GM21825 (cell line): ENCODE results near the gene RPL29.

Experiments
- ATAC-seq: cut with Tn5 transposase; IDR thresholded peaks from one replicate; pipeline ENCODE4 v1.9.1; 2021; ENCODE audit warnings: mild to moderate bottlenecking, moderate library complexity; ENCODE audit not compliant: unreplicated experiment

Gene RPL29

DNA sequence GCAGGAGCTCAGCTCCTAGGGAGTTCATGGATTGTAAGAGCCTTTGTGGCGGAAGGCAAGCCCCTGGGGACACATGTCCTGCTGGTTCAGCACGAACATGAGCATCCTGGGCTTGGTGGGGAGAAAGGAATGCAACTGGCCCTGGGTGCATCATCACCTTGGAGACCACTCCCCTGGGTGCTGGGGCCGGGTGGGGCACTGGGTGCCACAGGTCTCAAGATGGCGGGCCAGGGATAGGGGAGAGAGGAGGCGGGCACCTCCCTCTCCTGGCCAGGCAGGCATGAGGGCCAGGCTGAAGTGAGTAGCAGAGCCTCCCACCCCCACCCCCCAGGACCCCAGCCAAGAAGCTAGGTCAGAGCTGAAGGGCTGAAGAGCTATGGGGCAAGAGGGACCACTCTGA, 29.2 kb downstream of the RPL29 start:
- no peak for ATAC-seq

DNA sequence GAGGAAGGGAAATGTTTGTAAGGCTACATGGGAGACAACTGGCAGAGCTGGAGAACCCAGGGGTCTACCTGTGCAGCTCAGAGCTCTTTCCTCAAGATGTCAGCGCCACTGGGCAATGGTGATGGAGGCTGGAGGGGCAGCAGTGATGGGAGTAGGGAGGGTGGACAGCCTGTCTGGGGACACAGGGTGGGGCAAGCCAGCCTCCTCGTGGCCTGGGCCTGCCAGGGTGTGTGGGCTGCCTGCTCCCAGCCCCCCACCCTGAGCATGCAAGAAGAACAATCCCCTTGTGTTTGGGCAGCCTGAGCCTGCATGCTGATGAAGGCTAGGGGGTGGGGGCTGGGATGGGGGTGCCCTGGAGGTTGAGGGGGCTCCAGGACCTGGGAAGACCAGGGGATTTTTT, 29.7 kb downstream of the RPL29 start:
- no peak for ATAC-seq

DNA sequence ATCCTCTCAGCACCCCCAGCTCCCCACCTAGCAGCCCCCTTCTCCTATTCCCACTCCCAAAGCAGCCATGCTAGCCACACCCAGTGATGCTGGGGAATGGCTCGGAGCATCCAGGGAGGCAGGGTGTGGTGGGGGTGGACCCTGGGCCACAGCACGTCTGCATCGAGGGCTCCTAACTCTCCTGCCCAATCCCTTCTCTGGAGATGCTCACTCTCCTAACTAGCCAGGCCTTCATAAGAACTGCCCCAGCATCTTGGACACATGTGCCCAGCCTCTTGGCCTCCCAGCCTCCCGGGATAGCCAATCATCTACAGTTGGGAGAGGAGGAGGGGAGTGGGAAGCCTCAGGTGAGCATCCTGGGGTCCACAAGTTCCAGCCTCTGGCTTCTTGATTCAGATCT, 31.2 kb downstream of the RPL29 start:
- no peak for ATAC-seq

DNA sequence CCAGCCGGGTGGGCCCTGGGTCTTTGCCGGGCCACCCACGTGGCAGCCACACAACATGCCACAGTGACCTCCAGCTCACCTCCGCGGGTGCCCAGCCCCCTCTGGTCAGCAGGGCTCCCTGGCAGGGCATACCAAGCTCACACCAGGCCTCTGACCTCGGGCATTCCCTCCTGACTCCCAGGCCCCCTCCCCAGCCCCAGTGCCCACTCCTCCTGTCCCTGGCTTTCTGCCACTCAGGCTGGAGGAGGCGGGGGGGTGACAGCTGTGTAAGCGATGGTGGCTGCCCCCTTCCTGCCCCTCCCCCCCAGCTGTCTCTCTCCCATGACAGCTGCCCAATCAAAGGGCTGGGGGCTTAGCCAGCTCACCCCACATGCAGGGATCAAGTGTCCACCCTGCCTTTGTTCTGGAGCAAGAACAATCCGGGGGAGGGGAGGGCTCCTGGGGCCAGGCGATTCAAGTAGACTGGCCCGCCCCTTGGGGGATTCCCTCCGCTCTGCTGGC, 31.7 kb downstream of the RPL29 start:
- ATAC-seq, result no peak

DNA sequence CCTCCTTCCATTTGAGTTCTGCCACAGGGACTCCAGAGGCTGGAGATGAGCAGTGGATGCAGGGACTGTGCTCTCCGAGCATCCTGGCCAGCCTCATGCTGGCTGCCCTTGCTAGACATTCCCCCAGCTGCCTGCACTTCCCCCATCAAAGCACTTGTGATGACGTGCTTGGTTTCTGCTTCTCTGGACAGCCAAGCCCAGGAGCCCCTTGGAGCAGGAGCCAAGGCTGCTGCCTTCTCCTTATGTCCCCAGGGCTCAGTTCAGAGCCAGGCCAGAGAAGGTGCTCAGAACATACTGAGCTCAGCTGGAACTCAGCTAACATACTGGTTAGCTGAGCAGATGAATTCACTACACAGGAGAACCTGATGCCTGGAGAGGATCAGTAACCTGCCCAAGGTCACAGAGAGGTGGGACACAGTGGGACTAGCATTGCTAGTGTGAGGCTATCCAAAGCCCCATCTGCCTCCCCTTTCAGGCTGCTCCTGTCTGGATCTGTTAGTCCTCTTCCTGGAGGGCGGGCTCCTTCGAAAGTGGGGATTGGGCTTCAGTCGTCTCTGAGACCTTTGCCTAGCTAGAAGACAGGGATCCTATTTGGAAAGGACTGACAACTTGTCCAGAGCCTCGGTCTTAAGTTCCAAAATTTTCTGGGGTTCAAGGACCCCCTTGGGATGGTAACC, 32.7 kb downstream of the RPL29 start:
- no peak for ATAC-seq

DNA sequence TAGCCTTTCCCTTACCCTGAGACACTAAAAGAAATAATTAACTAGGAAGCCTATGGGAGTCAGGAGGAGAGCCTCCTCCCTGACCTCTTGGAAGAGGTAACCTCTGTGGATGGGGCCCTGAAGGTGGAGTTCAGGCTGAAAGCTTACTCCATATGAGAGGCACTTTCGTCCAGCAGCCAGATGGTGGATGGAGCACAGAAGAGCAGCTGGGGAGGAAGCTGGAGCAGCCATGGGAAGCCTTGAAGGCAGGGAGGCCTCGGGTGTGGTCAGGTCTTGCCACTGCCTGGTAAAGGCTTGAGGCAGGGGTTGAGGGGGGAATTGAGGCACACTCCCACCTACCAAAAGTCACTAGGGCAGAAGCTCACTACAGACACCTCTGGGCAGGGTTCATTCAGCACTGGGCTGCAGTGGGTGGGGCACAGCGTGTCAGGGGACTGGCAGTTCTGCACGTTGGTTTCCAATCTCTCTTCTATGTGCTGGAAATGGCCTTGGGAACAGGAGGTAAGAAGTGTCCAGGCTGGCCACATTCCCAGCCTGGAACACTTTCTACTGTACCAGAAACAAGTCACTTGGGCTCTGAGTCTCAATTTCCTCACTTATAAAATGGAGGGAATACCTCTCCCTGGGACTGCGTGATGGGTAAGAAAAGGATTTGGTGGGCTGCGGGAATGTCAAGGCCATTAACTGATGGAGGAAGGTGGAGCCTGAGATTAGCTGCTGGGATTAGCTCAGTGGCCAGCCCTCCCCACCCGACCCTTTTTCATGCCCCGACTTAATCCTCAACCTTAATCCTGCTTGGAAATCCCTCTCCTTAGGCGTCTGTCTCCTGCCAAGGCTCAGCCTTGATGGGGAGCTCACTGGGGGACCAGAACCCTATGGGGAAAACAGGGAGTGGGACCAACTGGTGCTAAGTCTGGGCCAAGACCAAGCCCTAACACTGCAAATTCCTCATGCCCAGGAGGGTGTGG, 33.8 kb downstream of the RPL29 start:
- no peak for ATAC-seq

DNA sequence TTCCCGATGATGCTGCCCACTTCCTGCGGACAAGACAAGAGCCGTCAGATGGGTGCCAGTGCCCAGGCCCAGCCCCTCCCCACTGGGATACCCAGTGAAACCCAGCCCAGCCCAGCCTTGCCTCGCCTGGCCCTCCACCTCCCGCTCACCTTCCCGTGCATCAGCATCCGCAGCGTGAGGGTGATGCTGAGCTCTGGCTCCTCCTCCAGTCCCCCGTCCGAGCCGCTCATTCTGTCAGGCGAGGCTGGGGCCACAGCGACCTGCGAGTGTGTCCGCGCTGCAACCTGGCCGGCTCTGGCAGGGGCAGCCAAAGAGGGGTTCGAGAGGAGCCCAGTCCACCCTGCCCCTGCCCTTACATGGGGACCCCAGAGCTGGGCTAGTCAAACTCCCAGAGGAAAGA, 34.7 kb downstream of the RPL29 start:
- no peak for ATAC-seq

DNA sequence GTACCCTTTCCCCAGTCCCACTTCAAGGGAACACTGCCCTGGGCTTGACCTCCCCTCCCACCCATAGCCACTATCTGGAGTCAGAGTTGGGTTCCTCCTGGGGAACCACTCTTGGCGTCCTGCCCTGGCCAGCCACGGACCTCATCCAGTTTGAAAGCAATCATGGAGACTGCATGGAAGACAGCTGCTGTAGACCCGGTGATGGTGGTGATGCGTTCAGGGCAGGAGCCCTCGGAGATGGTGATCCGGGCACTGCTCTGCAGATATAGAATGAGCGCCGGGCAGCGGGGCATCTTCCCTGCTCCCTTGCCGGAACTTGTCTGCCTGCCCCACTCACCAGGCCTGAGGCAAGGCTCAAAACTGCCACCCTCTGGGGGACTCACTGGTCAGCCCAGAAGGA, 35.3 kb downstream of the RPL29 start:
- ATAC-seq, result no peak

DNA sequence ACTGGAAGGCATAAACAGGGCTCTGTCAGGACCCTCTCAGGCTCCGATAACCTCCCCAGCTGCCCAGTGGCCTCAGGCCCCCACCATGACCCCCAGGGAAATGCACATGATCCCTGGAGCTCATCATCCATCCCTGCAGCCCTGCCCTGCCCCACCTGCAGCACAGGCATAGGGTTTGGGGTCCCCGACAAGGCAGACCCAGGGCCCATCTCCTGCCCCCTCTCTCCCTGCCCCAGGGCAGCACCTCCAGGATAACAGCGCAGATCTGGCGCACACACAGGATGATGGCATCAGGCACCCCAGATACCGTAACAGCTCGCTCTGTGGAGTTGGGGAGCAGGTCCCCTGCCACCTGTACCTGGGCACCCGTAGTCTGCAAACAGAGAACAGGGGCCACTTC, 36.0 kb downstream of the RPL29 start:
- no peak for ATAC-seq

DNA sequence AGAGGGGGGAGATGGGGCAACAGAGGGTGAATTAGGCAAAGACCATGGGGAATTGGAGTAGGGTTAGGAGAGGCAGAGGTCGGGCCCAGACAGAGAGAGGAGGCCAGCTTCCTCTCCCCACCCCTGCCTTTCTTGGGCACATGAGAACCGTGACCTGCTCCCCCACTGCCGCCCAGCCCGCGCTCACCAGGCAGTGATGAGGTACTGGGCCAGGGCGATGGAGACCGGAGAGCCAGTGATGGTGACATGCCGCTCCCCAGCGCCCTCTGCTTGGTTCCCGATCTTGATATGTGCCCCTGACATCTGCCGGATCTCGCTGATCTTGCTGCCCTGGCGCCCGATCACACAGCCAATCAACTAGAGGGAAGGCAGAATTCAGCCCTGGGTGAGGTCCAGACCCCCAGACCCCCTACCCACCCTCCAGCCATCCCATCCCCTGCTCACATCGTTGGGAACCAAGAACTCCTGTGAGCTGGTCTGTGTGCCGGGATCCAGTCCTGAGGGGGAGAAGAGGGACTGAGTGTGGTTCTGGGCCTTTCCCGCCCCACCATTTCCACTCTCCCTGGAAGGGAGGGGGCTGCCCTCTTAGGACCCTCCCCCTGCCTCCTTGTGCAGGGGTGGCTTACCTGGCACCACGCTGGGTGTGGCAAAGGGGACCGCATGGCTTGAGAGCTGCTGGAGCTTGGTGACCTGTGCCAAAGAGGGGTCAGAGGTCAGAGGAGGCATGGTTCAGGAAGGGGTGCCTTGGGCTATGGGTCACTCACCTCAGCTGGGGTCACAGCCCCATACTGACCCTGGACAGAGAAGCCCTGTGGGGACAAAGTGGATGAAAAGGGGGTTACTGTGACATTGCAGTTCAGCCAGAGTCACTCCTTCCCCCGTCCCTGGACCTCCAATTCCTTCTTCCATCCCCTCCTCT, 36.8 kb downstream of the RPL29 start:
- ATAC-seq, result no peak

DNA sequence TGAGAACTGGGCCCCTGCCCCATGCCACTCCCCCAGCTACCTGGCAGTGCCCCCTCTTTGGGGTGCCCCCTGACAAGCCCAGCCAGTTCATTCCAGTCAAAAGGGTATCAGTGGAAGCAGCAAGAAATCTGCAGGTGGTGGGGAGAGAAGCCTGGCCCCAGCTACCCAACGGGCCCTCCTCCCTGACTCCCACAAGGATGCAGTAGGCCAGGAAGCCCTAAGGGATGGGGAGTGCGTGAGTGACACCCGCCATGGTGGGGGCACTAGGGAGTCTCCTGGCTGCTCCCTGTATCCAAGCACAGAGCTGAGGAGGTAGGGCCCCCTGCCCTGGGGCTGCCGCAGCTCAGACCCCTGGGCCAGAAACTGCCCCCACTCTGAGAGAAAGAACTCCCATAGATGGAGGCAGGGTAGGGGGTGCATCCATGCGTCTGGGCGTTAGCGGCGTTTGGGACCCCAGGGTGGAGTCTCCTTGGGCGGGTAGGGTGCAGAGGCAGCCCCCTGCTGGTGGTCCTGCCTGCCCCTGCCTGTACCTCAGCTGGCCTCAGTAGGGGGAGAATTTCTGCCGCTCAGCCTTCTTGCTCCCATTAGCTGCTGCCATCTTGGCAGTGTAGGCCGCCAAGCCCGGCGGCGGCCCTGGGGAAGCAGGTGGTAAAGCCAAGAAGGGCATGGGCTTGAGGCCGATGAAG, 38.0 kb downstream of the RPL29 start:
- no peak for ATAC-seq

DNA sequence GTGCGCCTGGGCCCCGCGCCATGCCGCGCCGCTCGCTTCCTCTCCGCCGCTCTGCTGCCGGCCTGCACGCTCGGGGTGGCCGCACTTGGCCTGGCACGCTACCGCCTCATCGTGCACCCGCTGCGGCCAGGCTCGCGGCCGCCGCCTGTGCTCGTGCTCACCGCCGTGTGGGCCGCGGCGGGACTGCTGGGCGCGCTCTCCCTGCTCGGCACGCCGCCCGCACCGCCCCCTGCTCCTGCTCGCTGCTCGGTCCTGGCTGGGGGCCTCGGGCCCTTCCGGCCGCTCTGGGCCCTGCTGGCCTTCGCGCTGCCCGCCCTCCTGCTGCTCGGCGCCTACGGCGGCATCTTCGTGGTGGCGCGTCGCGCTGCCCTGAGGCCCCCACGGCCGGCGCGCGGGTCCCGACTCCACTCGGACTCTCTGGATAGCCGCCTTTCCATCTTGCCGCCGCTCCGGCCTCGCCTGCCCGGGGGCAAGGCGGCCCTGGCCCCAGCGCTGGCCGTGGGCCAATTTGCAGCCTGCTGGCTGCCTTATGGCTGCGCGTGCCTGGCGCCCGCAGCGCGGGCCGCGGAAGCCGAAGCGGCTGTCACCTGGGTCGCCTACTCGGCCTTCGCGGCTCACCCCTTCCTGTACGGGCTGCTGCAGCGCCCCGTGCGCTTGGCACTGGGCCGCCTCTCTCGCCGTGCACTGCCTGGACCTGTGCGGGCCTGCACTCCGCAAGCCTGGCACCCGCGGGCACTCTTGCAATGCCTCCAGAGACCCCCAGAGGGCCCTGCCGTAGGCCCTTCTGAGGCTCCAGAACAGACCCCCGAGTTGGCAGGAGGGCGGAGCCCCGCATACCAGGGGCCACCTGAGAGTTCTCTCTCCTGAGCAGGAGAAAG, 39.6 kb downstream of the RPL29 start:
- no peak for ATAC-seq

DNA sequence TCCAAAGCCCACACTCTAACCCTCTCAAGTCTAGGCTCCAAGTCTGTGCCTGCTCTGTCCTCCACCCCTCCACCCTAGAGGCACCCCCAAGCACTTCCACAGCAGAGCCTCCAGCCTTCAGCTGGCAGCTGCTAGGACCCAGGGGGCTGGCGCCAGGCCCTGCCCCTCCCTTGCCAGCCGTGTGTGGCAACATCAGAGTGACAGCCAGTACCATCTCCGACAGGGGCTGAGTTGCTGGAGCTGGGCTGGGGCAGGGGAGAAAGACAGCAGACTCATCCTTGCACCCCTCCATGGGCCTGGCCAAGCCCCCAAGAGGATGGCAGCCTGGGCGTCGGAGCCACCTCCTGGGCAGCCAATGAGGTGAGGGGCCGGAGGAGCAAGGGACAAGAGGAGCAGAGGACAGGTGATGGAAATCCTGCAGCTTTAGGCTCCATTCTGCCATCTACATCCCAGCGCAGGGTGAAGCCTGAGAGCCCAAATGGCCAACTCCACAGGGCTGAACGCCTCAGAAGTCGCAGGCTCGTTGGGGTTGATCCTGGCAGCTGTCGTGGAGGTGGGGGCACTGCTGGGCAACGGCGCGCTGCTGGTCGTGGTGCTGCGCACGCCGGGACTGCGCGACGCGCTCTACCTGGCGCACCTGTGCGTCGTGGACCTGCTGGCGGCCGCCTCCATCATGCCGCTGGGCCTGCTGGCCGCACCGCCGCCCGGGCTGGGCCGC, 40.4 kb downstream of the RPL29 start, which contains the start of gene GPR62:
TSS of gene GPR62 (plus strand) at position 207 of the 718 bp plus-strand sequence. CDS start at position 479, 272 bp downstream.
- ATAC-seq, result no peak

DNA sequence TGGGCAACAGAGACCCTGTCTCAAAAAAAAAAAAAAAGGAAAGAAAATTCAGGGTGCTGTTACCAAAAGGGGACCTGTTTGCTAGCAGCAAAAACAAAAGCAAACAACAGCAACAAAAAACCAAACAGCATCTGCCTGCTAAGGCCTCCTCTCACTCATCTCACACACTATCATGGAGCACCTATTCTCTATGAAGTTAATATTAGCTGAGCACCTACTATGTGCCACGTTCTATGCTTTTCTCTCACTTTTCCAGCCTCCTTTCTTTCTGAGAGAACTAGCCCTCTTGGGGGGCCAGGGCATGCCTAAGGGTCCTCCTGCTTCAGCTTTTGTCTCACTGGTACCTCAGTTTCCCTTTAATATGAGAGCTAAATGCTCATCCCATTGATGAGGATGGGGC, 41.0 kb downstream of the RPL29 start:
- no peak for ATAC-seq

DNA sequence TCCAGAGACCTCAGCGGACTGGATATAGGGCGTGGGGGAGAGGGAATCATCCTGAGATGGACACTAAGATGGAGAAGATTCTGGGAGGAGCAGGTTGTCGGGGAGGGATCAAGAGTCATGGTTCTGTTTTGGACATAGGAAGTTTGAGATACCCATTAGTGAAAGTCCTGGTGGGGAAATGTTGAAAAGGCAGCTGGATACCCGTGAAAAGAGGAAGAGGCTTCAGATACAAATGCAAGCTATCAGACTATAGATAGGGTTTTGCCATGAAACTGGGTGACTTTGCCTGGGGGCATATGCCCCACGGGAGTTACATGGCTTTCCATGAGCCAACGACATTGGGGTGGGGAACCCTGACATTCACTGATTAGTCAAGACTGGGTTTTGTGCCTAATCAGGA, 41.6 kb downstream of the RPL29 start:
- no peak for ATAC-seq

DNA sequence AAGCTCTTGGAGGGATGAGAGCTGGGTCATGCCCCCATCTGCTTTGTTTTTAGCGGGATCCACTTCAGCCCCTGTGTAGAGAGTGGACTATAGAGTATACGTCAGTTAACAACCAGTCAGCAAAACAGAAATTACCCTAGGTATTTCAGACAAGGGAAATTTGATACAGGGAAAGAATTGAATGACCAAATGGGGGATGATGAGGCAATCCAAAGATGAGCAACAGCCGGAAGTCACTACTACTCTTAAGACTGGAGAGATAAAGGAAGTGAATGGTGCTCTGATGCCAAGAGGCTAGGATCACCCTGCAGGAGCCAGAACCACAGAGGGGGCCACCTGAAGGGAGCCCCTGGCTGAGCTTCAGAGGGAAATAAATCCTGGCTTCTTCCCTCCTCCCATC, 42.2 kb downstream of the RPL29 start:
- ATAC-seq, result no peak

DNA sequence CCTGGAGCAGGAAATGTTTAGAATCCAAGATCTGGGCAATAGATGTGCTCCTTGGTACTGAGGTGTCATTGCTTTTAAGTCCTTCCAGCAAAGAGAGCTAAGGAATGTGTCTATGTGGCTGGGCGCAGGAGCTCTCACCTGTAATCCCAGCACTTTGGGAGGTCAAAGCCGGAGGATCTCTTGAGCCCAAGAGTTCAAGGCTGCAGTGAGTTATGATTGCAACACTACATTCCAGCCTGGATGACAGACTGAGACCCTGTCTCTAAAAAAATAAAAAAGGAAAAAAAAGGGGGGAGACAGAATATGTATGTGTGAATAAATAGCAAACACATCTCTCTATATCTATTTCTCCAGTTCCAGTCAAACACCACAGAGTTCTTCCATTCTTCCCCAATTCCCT, 44.8 kb downstream of the RPL29 start:
- no peak for ATAC-seq

DNA sequence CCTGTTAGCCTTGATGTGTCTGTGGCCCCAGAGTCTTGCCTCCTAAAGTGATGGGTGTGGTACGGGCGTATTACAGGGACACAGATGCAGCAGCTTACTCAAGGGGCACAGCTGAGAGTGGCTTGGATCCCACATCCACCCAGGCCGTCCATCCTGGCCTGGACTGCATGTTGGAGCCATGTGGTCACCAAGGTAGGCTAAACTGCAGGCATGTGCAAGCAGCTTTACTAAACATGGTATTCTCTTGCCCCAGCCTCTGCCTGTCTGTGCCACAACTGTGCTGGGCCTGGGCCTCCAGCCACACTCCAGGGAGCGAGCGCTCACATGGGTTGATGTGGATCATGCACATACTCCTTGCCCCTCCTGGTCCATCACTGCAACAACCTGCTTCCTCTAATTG, 46.6 kb downstream of the RPL29 start:
- ATAC-seq, result no peak
